ENCODE results near the gene SMO.

The SMO gene

GRCh38 chr7:129258649-129259389, 70.4 kb downstream of the SMO start:
- Histone ChIP-seq H3K27me3 (ENCODE audit: control insufficient read depth, low read length) (no peaks in the 10 kb centered on the region), H3F3A (ENCODE audit: control insufficient read depth, insufficient read depth) (no peaks in the 10 kb centered on the region), H3K4me2 (ENCODE audit: low read length) (peak overlapping the region; percentile 35), H3K36me3 (ENCODE audit: control insufficient read depth, low read length) (no peaks in the 10 kb centered on the region), H4K20me1 (ENCODE audit: control insufficient read depth, insufficient read depth, low read depth, low read length) (no peaks in the 10 kb centered on the region), H3K9me3 (ENCODE audit: control insufficient read depth, insufficient read depth, low read length) (no peaks in the 10 kb centered on the region), H3K79me2 (ENCODE audit: control insufficient read depth, low read length) (no peaks in the 10 kb centered on the region), H3K4me1 (ENCODE audit: control insufficient read depth, low read length) (peaks cover 14% of the 10 kb centered on the region), H3K9me2 (replicated peaks; ENCODE audit: control insufficient read depth, low read length) (no peaks in the 10 kb centered on the region), H3K27ac (ENCODE audit: low read depth, low read length) (no peak overlapping the region), H3K4me3 (ENCODE audit: low read length) (peak overlapping the region; percentile 3; the same call in 1 of the 2 replicates)
- no peak for TF ChIP-seq EZH2phosphoT487 (IDR thresholded peaks at IDR 0.05; ENCODE audit: borderline replicate concordance, low read length)
- TF ChIP-seq, protein P1, sequence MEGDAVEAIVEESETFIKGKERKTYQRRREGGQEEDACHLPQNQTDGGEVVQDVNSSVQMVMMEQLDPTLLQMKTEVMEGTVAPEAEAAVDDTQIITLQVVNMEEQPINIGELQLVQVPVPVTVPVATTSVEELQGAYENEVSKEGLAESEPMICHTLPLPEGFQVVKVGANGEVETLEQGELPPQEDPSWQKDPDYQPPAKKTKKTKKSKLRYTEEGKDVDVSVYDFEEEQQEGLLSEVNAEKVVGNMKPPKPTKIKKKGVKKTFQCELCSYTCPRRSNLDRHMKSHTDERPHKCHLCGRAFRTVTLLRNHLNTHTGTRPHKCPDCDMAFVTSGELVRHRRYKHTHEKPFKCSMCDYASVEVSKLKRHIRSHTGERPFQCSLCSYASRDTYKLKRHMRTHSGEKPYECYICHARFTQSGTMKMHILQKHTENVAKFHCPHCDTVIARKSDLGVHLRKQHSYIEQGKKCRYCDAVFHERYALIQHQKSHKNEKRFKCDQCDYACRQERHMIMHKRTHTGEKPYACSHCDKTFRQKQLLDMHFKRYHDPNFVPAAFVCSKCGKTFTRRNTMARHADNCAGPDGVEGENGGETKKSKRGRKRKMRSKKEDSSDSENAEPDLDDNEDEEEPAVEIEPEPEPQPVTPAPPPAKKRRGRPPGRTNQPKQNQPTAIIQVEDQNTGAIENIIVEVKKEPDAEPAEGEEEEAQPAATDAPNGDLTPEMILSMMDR (IDR thresholded peaks at IDR 0.05; ENCODE audit: low read depth, low read length, poor library complexity, severe bottlenecking), result no peak

DNA sequence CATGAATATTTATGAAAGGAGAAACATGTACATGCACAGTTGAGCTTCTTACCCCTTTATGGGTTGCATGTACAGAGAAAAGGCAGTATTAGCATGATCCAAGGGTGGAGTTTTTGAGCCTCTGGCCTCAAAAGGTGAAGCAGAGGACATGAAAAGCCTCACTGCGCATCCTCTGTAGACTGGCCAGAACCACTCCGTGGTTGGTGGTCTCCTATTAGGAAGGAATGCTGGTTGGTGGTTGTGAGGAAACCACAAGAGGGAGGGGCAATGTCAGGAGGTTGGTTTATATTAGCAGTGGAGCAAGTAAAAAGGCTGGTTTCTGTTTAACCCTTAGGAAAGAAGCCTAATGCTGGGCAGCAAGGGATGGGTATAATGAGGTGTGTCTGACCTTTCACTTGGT, 73.9 kb downstream of the SMO start:
- Histone ChIP-seq H3K4me3 (ENCODE audit: low read length) (no peak overlapping the region), H3F3A (ENCODE audit: control insufficient read depth, insufficient read depth) (no peaks in the 10 kb centered on the region), H3K4me1 (ENCODE audit: control insufficient read depth, low read length) (peaks cover 14% of the 10 kb centered on the region), H3K27ac (ENCODE audit: low read depth, low read length) (no peak overlapping the region), H4K20me1 (ENCODE audit: control insufficient read depth, insufficient read depth, low read depth, low read length) (no peaks in the 10 kb centered on the region), H3K9me2 (replicated peaks; ENCODE audit: control insufficient read depth, low read length) (no peaks in the 10 kb centered on the region), H3K9me3 (ENCODE audit: control insufficient read depth, insufficient read depth, low read length) (no peaks in the 10 kb centered on the region), H3K4me2 (ENCODE audit: low read length) (no peak overlapping the region), H3K27me3 (ENCODE audit: control insufficient read depth, low read length) (no peaks in the 10 kb centered on the region), H3K36me3 (ENCODE audit: control insufficient read depth, low read length) (no peaks in the 10 kb centered on the region), H3K79me2 (ENCODE audit: control insufficient read depth, low read length) (no peaks in the 10 kb centered on the region)
- no peak for TF ChIP-seq EZH2phosphoT487 (IDR thresholded peaks at IDR 0.05; ENCODE audit: borderline replicate concordance, low read length)
- TF ChIP-seq, protein P1 (IDR thresholded peaks at IDR 0.05; ENCODE audit: low read depth, low read length, poor library complexity, severe bottlenecking), result no peak
